NCI-H510A treated with DMSO at 0.1 percent for 48 hours (cell line): ENCODE measurements around the gene ST3GAL3.
"Not testable (repeated sequence)": the region's sequence is repeated elsewhere in the genome, so short reads cannot be mapped to it uniquely, and the experiment has no call there.

Experiments
- DNase-seq: peaks from one replicate; lab custom pipeline; 2025; lab: John Stamatoyannopoulos, UW

The ST3GAL3 gene

GRCh38 chr1:43703836-43704235 lies 3.5 kb upstream of the ST3GAL3 start:
- no peak for DNase-seq

- DNase-seq: no peak
These were observed 2.5 kb upstream of the ST3GAL3 start for GRCh38 chr1:43704838-43705237.

- DNase-seq: no peak
These were observed 2.0 kb upstream of the ST3GAL3 start for GRCh38 chr1:43705334-43705733.

GRCh38 chr1:43705982-43706597 lies 1.2 kb upstream of the ST3GAL3 start:
- DNase-seq: peak; percentile 87

DNA sequence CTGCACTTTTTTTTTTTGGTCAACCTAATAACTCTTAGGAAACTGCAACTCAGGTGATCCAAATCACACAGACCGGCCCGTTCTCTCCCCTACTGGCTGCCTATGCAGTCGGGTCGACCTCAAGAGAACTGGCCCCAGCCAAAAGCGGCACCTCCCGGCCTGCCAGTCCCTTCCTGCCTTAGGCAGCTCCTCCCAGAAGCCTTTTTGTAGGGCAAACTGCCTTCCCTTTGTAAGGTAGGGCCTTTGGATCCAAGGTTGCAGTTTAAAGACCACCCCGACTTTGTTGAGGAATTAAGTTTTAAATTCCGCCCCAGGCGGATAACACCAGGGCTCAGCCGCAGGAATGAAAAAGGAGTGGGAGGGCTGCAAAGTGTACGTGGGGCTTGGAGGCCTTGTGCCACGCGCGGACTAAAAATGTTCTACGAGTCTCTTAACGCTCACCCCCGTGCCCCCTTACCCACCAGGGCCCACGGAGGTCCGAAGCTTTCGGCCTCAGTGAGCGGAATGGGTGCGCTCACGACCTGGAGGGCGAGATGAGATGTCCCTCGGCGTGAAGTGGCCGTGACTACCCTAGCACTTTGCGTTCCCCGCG lies 642 bp upstream of the ST3GAL3 start:
- peak; percentile 87 for DNase-seq

DNA sequence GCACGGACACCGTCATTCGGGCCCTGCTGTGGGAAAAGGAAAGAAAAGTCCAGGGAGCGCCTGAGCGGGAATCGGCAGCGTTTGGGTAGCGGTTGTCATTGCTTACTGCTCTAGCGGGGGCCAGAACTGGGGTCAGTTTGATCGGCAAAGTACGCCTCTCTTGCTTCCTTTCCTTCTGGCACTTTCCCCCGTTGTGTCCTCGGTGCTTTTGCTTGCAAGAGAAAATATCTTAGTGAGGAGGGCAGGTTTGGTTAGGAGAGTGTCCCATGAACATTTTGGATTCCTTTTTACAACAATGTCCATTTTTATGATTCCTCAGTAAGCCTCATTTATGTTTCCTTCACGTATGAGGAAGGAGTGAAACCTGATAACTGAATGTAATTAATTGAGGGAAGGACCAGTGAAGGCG lies 670 bp downstream of the ST3GAL3 start:
- DNase-seq: peak; percentile 97

DNA sequence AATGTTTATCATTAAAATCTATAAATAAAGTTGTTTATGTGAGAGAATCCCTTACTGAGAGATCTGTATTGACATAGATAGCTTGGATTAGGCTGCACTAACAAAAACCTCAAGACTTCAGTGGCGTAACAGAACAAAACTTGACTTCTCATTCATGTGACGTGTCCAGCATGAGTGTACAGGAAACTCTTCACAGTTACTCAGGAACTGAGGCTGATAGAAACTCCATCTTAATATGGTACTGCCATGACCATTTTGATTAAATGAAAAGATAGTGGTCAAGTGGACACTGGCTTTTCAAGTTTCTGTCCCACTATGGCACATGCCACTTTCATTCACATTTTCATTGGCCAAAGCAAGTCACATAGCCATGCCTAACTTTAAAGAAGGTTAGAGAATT lies 3.7 kb downstream of the ST3GAL3 start:
- no peak for DNase-seq

DNA sequence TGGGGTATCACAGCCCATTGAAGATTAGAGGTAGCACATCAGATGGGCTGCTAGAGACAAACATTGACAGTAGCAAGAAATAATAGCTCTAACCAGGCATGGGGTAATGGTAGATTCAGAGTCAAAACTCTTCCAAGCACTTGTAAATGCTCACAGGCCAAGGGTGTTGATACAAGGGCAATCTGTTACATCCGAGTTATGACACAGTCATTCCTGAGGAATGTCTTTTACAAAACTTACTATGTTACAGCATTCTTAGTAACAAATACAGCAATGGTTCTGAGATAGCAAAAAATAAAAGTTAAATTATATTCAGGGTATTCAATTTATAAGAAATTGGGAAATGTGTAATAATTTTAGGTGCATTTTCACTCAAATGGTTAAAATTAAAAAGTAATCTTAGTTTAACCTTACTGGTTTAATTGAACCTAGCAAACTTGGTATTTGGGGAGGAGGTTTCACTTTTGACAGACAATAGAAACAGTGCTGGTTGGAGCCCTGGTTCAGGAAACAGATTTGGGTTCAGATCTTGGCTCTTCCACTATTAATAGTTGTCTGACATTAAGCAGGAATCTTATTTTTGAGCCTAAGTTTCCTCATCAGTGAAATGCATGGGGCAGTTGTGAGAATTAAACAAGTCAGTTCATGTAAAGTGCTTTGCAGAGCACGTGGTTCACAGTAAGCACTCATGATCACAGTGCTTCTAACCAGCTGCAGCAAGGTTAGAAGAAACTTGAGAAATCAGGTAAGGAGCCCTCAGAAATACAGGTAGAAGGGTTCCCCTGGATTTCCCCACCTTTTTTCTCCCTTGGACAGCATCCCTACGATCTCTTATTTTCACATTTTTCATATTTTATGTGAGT lies 4.4 kb downstream of the ST3GAL3 start:
- DNase-seq: no peak

DNA sequence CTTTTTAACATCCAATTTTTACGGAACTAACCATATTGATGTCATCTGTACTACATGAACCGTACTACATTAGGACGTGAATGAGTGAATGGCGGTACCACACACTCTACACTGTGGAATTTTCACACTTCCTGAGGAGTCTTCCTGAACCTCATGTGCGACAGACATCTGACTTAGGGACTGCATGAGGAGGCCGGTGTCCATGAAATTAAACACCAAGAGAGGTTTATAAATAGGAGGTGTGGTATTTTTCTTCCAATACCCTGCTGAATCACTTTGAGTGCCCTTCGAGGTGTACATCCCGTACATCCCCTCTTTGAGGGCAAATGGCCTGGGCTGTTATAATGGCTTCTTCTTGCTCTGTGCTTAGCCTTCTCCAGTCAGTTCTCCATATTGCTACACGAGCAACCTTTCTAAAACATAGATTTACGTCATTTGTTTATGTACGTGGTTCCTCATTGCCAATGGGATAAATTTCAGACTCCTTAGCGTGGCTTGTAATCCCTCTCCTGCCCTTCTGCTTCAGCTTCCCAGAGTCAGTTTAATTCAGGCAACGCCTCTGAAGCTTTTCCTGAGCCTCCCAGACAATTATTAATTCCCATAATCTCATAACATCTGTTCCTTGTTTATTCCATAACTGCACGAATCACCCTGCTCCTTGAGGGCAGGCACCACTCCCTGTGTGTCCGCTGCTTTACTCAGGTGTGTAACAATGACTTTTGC lies 9.4 kb downstream of the ST3GAL3 start:
- DNase-seq: no peak

DNA sequence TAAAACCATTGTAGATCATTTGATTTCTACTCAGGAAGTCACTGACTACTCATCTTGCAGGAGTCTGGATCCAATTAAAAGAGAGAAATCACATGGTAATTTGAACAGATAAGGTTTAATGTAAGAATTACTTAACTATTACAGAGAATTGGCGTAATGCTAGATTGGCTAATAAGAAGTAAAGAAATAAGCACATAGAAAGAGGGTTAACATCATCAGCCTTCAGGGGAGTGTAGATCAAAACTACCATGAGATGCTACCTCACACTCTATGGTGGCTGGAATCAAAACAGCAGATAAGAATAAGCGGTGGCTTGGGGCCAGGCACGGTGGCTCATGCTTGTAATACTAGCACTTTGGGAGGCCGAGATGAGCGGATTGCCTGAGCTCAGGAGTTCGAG lies 11.7 kb downstream of the ST3GAL3 start:
- no peak for DNase-seq

DNA sequence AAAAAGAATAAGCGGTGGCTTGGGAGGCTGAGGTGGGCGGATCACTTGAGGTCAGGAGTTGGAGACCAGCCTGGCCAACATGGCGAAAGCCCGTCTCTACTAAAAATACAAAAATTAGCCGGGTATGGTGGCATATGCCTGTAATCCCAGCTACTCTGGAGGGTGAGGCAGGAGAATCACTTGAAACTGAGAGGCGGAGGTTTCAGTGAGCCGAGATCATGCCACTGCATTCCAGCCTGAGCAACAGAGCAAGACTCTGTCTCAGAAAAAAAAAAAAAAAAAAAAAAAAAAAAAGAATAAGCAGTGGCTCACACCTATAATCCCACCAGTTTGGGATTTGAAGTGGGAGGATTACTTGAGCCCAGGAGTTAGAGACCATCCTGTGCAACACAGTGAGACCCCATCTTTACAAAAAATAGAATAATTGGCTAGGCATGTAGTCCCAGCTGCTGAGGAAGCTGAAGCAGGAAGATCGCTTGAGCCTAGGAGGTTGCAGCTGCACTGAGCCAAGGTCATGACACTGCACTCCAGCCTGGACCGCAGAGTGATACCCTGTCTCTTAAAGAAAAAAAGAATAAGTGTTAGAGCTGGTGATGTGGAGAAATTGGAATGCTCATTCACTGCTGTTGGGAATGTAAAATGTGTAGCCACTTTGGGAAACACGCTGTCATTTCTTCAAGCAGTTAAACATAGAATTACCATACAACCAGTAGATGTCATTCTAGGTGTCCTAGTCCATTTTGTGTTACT lies 12.5 kb downstream of the ST3GAL3 start:
- DNase-seq: not testable (repeated sequence)

DNA sequence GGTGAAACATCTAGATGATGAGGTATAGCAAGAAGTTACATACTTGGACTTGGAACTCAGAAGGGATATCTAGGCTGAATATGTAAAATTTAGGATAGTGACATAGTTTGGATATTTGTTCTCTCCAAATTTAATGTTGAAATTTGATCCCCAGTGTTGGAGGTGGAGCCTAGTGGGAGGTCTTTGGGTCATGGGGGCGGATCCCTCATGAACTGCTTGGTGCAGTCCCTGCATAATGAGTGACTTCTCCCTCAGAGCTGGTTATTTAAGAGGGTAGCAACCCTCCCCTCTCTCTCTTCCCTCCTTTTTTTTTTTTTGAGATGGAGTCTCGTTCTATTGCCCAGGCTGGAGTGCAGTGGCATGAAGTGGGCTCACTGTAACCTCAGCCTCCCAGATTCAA lies 15.5 kb downstream of the ST3GAL3 start:
- no peak for DNase-seq

GRCh38 chr1:43729816-43730463 lies 22.6 kb downstream of the ST3GAL3 start:
- no peak for DNase-seq

DNA sequence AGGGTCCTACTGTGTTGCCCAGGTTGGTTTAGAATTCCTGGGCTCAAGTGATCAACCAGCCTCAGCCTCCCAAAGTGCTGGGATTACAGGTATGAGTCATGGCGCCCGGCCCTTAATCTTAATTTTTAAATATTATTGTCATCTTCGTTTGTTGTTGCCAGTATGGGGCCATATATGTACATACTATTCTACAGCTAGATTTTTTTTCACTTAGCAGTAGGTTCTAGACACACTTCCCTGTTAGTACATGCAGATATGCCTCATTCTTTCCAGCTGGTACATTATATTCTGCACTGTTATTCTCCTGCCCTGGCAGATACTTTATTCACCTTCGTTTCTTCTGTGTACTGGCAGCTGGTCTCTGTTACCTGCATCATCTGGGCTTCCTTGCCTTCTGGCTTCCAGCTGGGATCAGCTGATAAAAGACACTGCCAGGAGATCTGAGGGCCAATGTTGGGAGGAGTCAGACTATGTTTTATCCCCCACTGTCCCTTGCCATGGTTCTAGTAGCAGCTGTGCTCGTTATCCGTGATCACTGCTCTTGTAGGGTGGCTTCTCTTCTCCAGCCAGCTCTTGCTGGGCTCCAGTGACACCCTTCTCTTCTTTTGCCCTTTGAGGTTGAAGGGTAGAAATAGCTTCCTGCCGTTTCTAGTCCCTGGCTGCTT lies 24.7 kb downstream of the ST3GAL3 start:
- DNase-seq: peak; percentile 80

DNA sequence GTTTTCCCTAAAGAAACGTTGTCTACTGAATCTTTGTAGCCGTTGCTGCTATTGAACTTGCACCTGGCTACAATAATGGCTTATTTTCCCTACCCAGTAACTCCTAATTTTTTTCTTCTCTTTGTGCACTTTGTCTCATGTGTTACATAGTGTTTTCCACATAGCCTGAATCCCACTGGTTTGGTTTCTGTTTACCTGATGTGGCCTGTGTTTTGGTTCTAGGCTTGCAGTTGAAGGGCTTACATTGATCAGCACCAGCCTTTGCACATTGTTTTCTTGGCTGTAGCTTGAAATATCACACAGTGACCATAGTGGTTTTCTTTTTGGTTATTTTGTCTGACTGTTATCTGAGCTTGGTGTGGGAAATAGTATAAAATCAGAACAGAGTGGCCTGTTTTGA lies 29.5 kb downstream of the ST3GAL3 start:
- DNase-seq: no peak

DNA sequence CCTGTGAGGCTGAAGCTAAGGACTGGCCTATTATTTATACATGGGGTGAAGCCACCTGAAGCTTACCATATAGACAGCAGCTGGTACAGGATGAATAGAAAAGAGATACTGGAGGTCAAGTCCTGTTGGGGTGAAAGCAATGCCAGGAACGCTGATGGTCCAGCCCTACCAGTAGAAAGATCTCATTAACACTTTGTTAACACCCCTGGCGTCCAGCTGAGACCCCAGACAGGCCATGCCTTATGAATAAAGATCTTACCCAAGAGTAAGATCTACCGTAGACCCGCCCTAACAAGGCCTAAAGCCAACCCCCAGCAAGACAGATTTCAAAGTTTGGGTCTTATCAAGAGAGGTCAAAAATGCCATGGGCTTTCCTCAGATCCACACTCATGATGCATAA lies 34.7 kb downstream of the ST3GAL3 start:
- no peak for DNase-seq

- DNase-seq: peak; percentile 97
These were observed 35.9 kb downstream of the ST3GAL3 start for GRCh38 chr1:43743206-43743605.

DNA sequence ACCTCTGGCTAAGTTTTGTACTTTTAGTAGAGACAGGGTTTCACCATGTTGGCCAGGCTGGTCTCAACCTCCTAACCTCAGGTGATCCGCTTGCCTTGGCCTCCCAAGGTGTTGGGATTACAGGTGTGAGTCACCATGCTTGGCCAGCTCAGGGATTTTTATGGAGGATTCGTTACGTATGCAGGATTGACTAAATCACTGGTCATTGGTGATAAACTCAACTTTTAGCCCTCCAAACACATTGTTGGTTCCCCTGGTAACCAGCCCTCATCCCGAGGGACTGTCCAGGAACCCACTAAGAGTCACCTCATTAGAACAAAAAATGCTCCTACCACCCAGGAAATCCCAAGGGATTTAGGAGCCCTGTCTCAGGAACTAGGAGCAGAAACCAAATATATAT lies 40.4 kb downstream of the ST3GAL3 start:
- DNase-seq: no peak

DNA sequence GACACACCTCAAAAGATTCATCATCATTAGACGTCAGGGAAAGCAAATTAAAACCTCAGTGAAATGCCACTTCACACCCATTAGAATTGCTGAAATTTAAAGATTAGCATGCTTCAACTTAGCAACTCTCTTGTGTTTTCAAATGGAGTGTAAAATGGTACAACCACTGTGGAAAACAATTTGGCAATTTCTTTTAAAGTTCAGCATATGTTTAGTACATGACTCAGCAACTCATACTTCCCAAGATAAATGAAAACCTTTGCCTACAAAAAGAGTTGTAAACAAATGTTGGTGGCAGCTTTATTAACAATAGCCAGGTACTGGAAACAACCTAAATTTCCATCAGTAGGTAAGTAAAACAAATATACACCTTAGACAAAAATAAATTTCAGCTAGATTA lies 42.7 kb downstream of the ST3GAL3 start:
- DNase-seq: no peak

DNA sequence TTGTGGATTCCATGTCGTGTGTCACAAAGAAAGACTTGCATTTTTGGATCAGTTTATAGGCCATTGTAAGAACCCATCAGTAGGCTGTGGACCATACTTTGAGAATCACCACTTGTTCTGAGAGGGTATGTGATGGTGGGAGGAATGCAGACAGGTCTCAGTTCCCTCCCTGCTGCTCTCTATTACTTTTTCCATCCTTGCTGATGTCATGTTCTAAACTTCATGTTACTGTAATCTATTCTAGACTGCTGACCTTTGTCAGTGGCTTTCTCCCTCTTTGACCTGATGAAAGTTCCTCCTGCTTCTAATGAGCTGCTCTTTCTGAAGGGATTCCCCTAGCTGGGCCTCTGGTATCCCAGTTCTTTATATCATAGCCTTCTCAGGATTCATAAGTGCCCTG lies 46.1 kb downstream of the ST3GAL3 start:
- no peak for DNase-seq

- DNase-seq: no peak
These were observed 47.6 kb downstream of the ST3GAL3 start for GRCh38 chr1:43754892-43755291.
